HG03175 (cell line): ENCODE measurements around the gene SCARB2.

Experiments used
- ATAC-seq: cut with Tn5 transposase; IDR thresholded peaks from one replicate; pipeline ENCODE4 v1.9.1; 2021; ENCODE audit warnings: mild to moderate bottlenecking, moderate library complexity; ENCODE audit not compliant: unreplicated experiment

The SCARB2 gene

DNA sequence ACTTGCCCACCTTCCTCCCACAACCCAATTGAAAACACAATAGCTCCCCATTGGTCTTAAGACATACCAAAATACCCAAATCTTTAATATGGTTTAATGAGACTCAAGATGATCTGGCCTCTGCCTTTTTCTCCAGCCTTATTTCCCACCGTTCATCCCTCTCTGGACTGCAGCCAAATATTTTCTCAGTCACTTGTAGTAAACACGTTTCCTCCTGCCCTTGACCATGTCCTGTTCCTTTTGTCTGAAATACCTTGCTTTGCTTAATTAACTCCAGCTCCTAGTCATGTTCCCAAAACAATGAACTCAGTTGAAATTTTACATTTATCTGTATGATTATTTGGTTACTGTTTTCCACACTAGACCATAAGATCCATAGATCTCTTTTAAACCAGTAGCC lies 57.0 kb downstream of the SCARB2 start:
- no peak for ATAC-seq

DNA sequence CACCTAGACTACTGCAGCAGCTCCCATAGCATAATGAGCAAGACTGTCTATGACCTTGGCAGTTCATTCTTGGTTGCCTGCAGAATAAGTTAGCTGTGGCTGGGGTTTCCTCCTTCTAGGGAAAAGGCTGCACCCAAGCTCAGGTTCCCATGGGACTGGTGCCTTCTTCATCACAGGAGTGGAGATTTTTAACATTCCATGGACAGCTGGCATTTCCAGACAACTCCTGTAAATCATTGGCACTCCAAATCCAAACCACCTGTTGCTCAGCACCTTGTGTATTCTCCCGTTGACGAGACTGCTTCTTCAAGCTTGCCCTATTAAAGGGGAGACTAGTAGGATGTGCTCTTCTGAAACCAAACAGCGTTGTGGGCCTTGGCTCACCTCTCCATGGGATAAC lies 57.6 kb downstream of the SCARB2 start:
- ATAC-seq: no peak

DNA sequence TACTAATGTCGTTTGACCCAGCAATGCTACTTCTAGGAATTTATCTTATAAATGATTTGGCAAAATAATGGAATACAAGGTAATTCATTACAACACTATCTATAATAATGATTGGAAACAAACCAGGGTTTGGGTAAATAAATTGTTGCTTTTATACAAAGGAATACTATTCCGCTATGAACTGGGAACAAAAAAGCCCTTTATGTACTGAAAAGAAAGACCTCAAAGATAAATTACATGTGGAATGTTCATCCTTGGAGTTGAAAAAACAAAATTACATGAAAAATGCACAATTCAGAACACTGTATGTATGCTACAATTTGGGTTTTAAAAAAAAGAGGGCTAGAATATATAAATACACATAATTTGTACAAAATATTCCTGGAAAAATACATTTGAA lies 60.3 kb downstream of the SCARB2 start:
- ATAC-seq: no peak

DNA sequence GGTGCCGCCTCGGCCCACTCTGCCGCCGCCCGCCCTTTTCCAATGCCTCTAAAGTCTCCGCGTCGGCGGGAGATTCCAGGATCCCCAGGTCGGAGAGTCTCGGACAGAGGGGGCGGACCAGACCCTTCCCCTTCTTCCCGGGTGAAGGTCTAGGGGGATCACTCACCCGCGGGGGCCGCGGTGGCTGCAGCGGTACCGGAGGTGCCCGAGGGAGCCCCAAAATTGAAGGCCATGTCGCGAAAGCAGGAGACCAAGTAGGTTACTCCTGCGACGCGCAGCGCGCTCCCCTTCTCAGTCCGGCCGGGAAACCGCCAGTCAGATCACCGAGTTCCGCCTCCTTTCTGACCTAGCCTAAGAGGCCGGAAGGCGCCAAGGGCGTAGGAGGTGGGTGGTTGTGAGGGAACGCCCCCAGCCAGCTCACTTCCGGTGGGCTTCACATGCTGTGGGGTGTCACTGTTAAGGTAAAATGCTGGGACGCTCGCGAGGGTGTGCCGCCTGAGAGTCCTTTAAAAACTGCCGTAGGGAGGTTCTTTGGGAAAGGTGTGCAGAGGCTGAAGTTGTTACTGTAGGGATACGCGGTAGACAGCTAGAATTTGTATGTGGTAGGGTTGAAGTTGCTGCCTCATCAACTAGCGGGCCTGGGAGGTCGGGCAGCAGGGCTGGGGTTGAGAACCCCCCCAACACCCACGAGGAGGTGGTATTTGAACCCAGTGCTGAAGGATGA lies 65.3 kb downstream of the SCARB2 start, which contains the start of gene NUP54:
Gene NUP54, minus strand, starts transcription at position 256 of the 724 bp plus-strand sequence. Its CDS starts 23 bp downstream, at position 233.
- ATAC-seq: peak; percentile 99

DNA sequence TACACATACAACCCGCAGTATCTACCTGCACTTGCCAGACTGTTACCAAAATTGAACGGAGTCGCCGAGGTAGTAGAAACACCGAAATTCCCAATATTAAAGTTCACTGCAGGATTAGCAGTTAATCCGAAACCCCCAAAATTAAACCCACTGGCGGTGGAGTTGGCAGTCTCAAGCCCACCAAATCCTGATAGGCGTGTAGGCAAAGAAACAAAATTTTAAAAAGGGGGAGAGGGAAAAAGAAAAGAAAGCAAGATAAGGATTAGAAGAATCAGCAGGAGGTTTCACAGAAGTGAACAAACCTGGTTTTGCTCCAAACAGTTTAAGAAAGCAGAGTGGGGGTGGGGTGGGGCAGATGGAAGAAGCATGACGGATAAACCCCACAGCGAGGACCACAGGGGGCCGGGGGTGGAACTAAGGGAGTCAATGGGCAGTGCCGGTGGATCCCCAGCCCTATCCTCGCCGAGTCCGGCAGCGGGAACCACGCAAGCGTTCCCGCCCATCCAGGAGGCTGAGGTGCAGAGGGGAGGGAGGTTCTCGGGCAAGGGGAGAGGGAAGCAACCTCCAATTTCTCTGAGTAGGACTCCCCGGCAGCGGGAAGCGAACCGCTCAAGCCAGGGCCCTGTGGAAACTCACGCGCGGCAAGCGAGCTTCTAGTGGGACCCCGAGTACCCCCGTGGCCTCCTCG lies 66.0 kb downstream of the SCARB2 start:
- peak; percentile 29 for ATAC-seq

DNA sequence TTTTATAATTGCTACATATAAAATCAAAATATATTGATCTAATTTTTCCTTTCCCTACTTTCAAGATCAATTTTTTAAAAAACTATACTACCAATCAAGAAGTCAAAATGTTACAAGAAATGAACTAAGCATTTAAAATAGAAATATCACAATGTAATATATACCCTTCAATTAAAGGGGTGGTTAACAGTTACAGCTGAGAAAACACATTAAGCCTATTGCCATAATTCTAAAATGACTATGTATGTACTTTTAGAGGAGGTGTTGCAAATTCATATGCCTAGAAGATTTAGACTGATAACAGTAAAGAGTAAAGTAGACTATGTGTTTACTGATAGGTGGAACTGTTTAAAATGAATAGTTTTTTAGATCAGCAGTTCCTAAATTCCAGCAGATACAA lies 69.1 kb downstream of the SCARB2 start:
- ATAC-seq: no peak

DNA sequence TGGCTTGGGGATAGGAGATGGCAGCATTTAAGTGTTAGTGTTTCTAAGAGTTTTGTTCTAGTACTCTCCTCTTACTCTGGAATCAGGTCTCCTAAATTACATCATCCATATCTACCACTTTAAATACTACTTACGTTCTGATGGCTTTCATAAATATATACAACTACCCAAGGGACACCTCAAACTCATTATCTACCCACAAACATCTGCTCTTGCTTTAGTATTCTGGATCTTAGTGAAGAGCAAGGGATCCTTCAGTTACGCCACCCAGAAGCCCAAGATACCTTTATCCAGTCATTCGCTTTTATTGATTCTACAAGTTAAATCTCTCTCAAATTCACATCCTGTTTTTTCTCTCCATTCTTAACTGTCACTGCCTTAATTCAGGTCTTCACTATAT lies 72.4 kb downstream of the SCARB2 start:
- no peak for ATAC-seq

DNA sequence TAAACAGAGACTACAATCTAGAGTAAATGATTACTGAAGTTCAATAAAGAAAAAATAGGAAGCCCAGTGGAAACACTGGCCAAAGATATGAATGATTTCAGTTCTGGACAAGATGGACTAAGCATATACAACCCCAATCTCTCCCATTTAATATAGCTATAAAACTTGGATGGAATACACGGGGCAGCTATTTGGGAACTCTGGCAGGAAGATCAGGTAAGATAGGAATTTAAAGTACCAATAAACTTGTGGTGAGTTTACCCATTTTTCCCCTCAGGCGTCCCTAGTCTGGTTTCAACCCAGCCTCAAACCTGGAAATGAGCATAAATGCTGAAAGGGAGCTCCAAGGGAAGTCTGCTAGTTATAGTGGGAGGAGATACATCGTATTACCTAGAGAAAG lies 85.9 kb downstream of the SCARB2 start:
- ATAC-seq: no peak

DNA sequence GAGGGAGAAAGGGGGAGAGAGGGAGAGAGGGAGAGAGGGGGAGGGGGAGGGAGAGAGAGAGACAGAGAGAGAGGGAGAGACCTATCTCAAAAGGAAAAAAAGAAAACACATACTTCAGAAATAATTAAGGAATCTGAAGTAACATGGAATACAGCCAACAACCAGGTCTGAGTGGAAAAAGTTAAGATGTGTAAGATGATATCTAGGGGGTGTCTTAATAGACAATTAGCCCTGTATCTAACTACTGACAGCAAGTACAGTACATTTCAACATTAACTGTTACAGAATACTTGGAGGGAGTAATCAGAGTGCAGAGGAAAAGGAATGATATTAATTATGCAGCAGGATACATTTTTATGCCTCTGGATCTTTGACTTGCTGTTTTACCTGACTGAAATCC lies 87.8 kb downstream of the SCARB2 start:
- ATAC-seq: no peak

DNA sequence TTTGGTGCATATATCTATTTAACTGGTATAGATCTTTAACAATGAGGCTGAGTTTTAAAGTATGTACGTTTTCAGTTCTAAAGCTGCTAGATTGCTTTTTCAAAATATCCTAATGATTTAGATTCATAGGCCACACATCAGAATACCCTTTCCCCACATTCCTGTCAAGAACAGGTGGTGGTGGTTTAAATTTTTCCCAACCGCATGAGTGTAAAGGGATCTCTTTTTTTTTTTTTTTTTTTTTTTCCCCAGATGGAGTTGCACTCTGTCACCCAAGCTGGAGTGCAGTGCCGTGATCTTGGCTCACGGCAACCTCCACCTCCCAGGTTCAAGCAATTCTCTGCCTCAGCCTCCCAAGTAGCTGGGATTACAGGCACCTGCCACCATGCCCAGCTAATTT lies 93.4 kb downstream of the SCARB2 start:
- no peak for ATAC-seq

DNA sequence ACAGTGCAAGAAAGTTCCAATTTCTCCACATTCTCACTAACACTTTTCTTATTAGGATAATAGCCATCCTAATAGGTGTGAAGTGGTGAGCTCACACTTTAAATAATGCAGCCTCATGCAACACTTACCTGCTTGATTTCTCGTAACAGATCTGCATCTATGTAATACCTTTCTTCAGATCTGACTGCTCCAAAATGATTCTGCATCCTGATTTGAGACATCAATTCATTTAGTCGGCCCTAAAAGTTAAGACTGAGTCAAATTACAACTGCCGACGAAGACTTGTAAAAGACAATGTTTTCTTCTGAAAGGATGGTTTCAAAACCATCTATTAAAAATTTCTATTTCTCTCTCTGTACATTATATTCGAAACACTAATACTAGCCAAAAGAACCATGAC lies 96.1 kb downstream of the SCARB2 start:
- no peak for ATAC-seq

DNA sequence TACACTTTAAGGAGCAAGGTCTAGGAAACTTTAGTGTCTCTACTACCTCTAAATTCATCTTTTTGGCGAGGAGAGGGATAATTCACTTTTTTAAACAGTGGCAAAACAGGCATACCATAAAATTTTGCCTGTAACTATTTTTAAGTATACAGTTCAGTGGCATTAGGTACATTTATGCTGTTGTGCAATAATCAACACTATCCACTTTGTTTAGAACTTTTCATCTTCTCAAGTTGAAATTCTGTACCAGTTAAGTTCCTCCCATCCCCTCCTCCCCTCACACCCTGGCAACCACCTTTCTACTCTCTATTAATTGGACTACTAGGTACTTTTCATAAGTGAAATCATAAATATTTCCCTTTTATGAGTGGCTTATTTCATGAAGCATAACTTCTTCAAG lies 96.8 kb downstream of the SCARB2 start:
- ATAC-seq: no peak
